Mucosa of descending colon (tissue), 3 donors: ENCODE measurements around the gene DRAM1. TPM values are rescaled to one million over a fixed set of nuclear protein-coding genes. Genes with fewer than 3 reads are reported as not detected.

Experiments used
- ATAC-seq: fragments of 200-7000 bp; cut with Tn5 transposase; one replicate; pipeline ENCODE4 v1.9.1; 2020; ENCODE audit warnings: mild to moderate bottlenecking, moderate library complexity
- DNase-seq, 3 donors: peaks; one replicate each; pipeline ENCODE4 v3.0.0-alpha.2; 2020
- H3K36me3 ChIP-seq: fragments of 200-600 bp; one replicate; pipeline ENCODE4 v1.8.0; 2021; ENCODE audit warnings: low read depth, mild to moderate bottlenecking
- H3K4me1 ChIP-seq: fragments of 200-600 bp; one replicate; pipeline ENCODE4 v1.8.0; 2021; ENCODE audit warnings: low read depth, mild to moderate bottlenecking
- H3K4me3 ChIP-seq: fragments of 200-600 bp; one replicate; pipeline ENCODE4 v1.8.0; 2021; ENCODE audit warnings: mild to moderate bottlenecking
- H3K9me3 ChIP-seq: fragments of 200-600 bp; one replicate; pipeline ENCODE4 v1.8.0; 2021; ENCODE audit warnings: mild to moderate bottlenecking
- CTCF ChIP-seq: fragments of 200-600 bp; IDR thresholded peaks from one replicate; pipeline ENCODE4 v1.8.0; 2022; ENCODE audit warnings: antibody characterized with exemption, mild to moderate bottlenecking
- intact Hi-C, 2 donors: fragments of 100-400 bp; cut with DNase I in 1 of 2; cut with micrococcal nuclease in 1 of 2; formaldehyde crosslinking; loops; one replicate each; pipeline versions ENCODE4 v1.11.0 to v1.11.1; 2022; cut with DNase I, micrococcal nuclease
- total RNA-seq, 3 donors: library from RNA; stranded (reverse); fragmentation: NEBNext Ultra II Directional in 2 of 3; extraction: Animal tissue kit (Norgen Biotek cat#: 25700) in 2 of 3; gene quantifications; one replicate each; pipeline versions ENCODE4 v1.2.1 to v1.2.4, GENCODE V29; 2021 to 2023
- donor health status: DM: no; HTN: no; CAD: no; lungs with moderate emphysema.
- donor health status: DM: no; HTN: no; CAD: no.
- donor health status: DM: no; HTN: yes; CAD: no.

DRAM1 gene
- total RNA-seq, 3 donors from 2014 or later, result 4.3 to 25.2 (median 10.1) TPM

DNA sequence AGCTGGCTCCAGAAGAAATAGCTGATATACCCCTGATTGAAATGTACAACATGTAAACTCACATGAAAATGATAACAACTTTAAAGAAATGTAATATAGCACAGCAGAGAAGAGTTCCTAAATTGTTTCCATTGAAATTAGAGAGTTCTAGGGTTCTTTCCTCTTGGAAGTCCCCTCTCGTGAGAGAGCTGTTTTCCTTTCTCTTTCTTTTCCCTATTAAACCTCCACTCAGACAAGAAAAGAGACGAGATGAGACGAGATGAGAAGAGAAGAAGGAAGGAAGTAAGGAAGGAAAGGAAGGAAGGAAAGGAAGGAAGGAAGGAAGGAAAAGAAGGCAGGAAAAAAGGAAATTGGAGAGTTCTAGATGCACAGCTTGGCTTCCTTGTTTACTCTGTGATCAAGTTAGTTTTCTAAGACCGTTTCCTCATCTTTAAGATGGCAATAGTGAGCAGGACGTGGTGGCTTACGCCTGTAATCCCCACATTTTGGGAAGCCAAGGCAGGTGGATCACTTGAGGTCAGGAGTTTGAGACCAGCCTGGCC is 11.9 kb downstream of the DRAM1 start:
- peaks cover 7% of the 10 kb centered on the region for H3K4me1 ChIP-seq

DNA sequence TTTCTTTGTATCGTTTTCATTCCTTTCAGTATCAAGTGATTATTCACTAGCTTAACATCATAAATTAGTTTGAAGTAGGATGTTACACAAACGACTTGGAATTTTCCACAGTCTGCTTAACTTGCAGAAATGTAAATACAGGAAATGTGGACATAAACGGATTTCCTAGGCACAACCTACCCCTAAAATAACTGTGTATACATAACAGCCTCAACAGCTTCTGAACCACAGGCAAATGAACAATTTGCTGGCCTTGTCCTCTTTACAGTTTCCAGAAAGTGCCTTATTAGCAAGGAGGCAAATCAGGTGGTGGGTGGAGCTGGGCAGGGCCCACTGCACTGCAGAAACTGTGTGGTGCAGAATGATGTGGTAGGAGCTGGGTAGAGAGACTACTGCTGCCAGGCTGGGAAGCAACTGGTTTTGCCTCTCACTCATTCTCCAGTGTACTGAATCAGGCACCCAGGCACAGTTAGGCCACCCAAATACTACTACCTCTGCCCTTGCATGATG is 14.1 kb downstream of the DRAM1 start:
- Histone ChIP-seq H3K4me3 (no peak overlapping the region), H3K36me3 (no peaks in the 10 kb centered on the region), H3K9me3 (no peaks in the 10 kb centered on the region), H3K4me1 (peaks cover 7% of the 10 kb centered on the region)
- no peak for TF ChIP-seq CTCF
- peak; percentile 83 for ATAC-seq
- intact Hi-C loops, result no loop called here
- DNase-seq, result peak in 2 of 3 donors; percentile 49

More for the DNA sequence above, 11.9 kb downstream of the DRAM1 start:
- intact Hi-C loops, result no loop called here
- Histone ChIP-seq H3K9me3 (no peaks in the 10 kb centered on the region), H3K4me3 (no peak overlapping the region), H3K36me3 (no peaks in the 10 kb centered on the region)
- no peak for TF ChIP-seq CTCF
- DNase-seq, result no peak
- no peak for ATAC-seq

- no peak for TF ChIP-seq CTCF
- H3K4me1 ChIP-seq, result peaks cover 7% of the 10 kb centered on the region
- no peaks in the 10 kb centered on the region for H3K9me3 ChIP-seq
- H3K36me3 ChIP-seq, result no peaks in the 10 kb centered on the region
- intact Hi-C loops, result no loop called here
- no peak overlapping the region for H3K4me3 ChIP-seq
- ATAC-seq (no peak), DNase-seq (no peak)
These were observed 15.4 kb downstream of the DRAM1 start for GRCh38 chr12:101892794-101893193.

- H3K9me3 ChIP-seq, result no peaks in the 10 kb centered on the region
- DNase-seq (no peak), ATAC-seq (no peak)
- no peak for TF ChIP-seq CTCF
- intact Hi-C loops, result no loop called here
- H3K4me1 ChIP-seq, result no peaks in the 10 kb centered on the region
- no peaks in the 10 kb centered on the region for H3K36me3 ChIP-seq
- H3K4me3 ChIP-seq, result no peak overlapping the region
These were observed 24.4 kb downstream of the DRAM1 start for GRCh38 chr12:101901777-101902176.

DNA sequence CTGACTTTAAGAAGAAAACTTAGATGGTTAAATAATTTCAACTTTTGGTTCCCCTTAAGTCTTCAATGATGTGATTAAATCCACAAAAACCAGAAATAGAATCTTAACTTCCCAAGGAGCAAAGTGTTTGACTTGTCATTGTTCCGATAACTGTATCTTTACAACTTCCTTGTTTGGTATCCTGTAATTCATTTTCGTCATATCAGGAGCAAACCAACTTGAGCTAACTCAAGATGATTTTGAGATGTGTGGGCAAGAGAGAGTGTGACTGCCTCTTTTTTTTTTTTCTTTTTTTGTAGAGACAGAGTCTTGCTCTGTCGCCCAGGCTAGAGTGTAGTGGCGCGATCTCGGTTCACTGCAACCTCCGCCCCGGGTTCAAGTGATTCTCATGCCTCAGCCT is 25.3 kb downstream of the DRAM1 start:
- ATAC-seq, result peak; percentile 77
- intact Hi-C loops, result no loop called here
- H3K9me3 ChIP-seq, result no peaks in the 10 kb centered on the region
- no peak for DNase-seq
- H3K4me3 ChIP-seq, result no peak overlapping the region
- H3K4me1 ChIP-seq, result no peaks in the 10 kb centered on the region
- no peaks in the 10 kb centered on the region for H3K36me3 ChIP-seq
- TF ChIP-seq CTCF, result no peak

DNA sequence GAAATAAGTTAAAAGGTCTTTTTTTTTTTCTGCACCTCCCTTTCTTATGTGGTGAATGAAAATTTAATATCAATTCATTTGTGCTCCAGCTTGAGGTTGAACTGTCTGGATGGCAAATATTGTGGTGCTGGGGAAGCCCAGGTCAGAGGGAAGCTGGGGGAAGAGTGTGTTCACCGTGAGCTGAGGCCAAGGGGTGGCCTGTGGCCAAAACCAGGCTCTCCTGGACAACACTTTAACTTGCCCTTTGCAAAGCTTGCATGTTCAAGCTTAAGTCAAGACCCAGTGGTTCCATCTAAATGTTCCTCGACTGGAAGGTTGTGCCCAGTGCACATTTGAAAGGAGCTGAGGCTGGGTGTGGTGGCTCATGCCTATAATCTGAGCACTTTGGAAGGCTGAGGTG is 28.8 kb downstream of the DRAM1 start:
- ATAC-seq (no peak), DNase-seq (no peak)

More for the DNA sequence above, 28.8 kb downstream of the DRAM1 start:
- Histone ChIP-seq H3K36me3 (no peaks in the 10 kb centered on the region), H3K4me3 (no peak overlapping the region), H3K9me3 (no peaks in the 10 kb centered on the region), H3K4me1 (no peaks in the 10 kb centered on the region)
- intact Hi-C loops, result no loop called here
- TF ChIP-seq CTCF, result no peak
